ENCODE results near the gene OR6K6.

The OR6K6 gene

GRCh38 chr1:158754420-158754819 is at the start of gene OR6K6:
OR6K6 (plus strand) TSS chr1:158754720; CDS start chr1:158754888, 168 bp downstream.
- DNase-seq (ENCODE audit: low spot score): no peak

- DNase-seq (ENCODE audit: low spot score): no peak
Measured at GRCh38 chr1:158706096-158706495, 48.4 kb upstream of the OR6K6 start.

GRCh38 chr1:158711098-158711497 is 43.4 kb upstream of the OR6K6 start:
- DNase-seq (ENCODE audit: low spot score): no peak

GRCh38 chr1:158714754-158715153 is 39.8 kb upstream of the OR6K6 start:
- DNase-seq (ENCODE audit: low spot score): no peak

- no peak for DNase-seq (ENCODE audit: low spot score)
Measured at GRCh38 chr1:158716335-158716734, 38.2 kb upstream of the OR6K6 start.

GRCh38 chr1:158717344-158717743 is 37.2 kb upstream of the OR6K6 start:
- DNase-seq (ENCODE audit: low spot score): no peak

GRCh38 chr1:158719664-158720063 is 34.9 kb upstream of the OR6K6 start:
- DNase-seq (ENCODE audit: low spot score): no peak

- DNase-seq (ENCODE audit: low spot score): no peak
Measured at GRCh38 chr1:158720620-158721019, 33.9 kb upstream of the OR6K6 start, which contains the start of gene OR6K3. OR6K3 (minus strand) TSS chr1:158720720; CDS start chr1:158718115, 2,605 bp downstream.

GRCh38 chr1:158724442-158724841 is 30.1 kb upstream of the OR6K6 start:
- no peak for DNase-seq (ENCODE audit: low spot score)

GRCh38 chr1:158728510-158729225 is 25.9 kb upstream of the OR6K6 start:
- DNase-seq (ENCODE audit: low spot score): no peak

- DNase-seq (ENCODE audit: low spot score): no peak
Measured at GRCh38 chr1:158730453-158730852, 24.1 kb upstream of the OR6K6 start.

- no peak for DNase-seq (ENCODE audit: low spot score)
Measured at GRCh38 chr1:158731707-158732106, 22.8 kb upstream of the OR6K6 start.

GRCh38 chr1:158732524-158732923 is 22.0 kb upstream of the OR6K6 start:
- DNase-seq (ENCODE audit: low spot score): no peak

- no peak for DNase-seq (ENCODE audit: low spot score)
Measured at GRCh38 chr1:158735848-158736247, 18.7 kb upstream of the OR6K6 start.

GRCh38 chr1:158752155-158752712 is 2.3 kb upstream of the OR6K6 start:
- DNase-seq (ENCODE audit: low spot score): no peak

GRCh38 chr1:158771950-158772866 is 17.7 kb downstream of the OR6K6 start, which contains the start of gene OR6N1:
OR6N1 (minus strand) TSS chr1:158772195; CDS start chr1:158766682, 5,513 bp downstream.
- DNase-seq (ENCODE audit: low spot score): no peak

GRCh38 chr1:158781104-158781503 is 26.6 kb downstream of the OR6K6 start, which contains the start of gene OR6N2:
OR6N2 (minus strand) TSS chr1:158781204; CDS start chr1:158777635, 3,569 bp downstream.
- no peak for DNase-seq (ENCODE audit: low spot score)

- no peak for DNase-seq (ENCODE audit: low spot score)
Measured at GRCh38 chr1:158793604-158794003, 39.1 kb downstream of the OR6K6 start.

GRCh38 chr1:158794247-158794646 is 39.7 kb downstream of the OR6K6 start:
- DNase-seq (ENCODE audit: low spot score): no peak

GRCh38 chr1:158798531-158798930 is 44.0 kb downstream of the OR6K6 start:
- no peak for DNase-seq (ENCODE audit: low spot score)

- DNase-seq (ENCODE audit: low spot score): no peak
Measured at GRCh38 chr1:158799689-158800088, 45.2 kb downstream of the OR6K6 start.

GRCh38 chr1:158800526-158800925 is 46.0 kb downstream of the OR6K6 start:
- no peak for DNase-seq (ENCODE audit: low spot score)

Measured in globus pallidus (tissue), 1 donor.